HEK293 (cell line): ENCODE measurements around the gene BLMH.

Experiments
- CTCF ChIA-PET: fragments of 350-600 bp; formaldehyde crosslinking; extraction: SDS; loops from one replicate; lab custom pipeline; 2021; ENCODE audit warnings: antibody characterized with exemption; lab: Yijun Ruan, JAX
- POLR2A ChIA-PET: fragments of 300-600 bp; formaldehyde crosslinking; extraction: SDS; loops from one replicate; lab custom pipeline; 2020; ENCODE audit warnings: antibody characterized with exemption, inconsistent platforms; lab: Yijun Ruan, JAX
- H3K27ac ChIP-seq: fragments of 200-500 bp; sonication (Bioruptor generic); 2 replicates; pipeline ENCODE4 v1.5.1; 2014; ENCODE audit warnings: low read depth, low read length, control low read depth, inconsistent platforms; ENCODE audit errors: extremely low read depth
- H3K36me3 ChIP-seq, 2 experiments: fragments of 200-500 bp in 1 of 2; sonication (Bioruptor generic) in 1 of 2; 1 replicate in 1 of 2; 2 replicates in 1 of 2; pipeline ENCODE4 v1.5.1; 2014 to 2017; ENCODE audit warnings: inconsistent platforms in 2 of 2, low read length in 2 of 2; ENCODE audit not compliant: control insufficient read depth in 2 of 2, insufficient read depth in 1 of 2
- H3K4me1 ChIP-seq: fragments of 200-500 bp; sonication (Bioruptor generic); 2 replicates; pipeline ENCODE4 v1.5.1; 2014; ENCODE audit warnings: mild to moderate bottlenecking, low read length, inconsistent platforms; ENCODE audit not compliant: control insufficient read depth, insufficient read depth
- H3K4me3 ChIP-seq: 2 replicates; pipeline ENCODE4 v1.5.1; 2011; ENCODE audit warnings: low read depth, mild to moderate bottlenecking, control low read depth, low read length, moderate library complexity
- H3K9me3 ChIP-seq: fragments of 200-500 bp; sonication (Bioruptor generic); 2 replicates; pipeline ENCODE4 v1.5.1; 2014; ENCODE audit warnings: low read depth, low read length, inconsistent platforms; ENCODE audit not compliant: control insufficient read depth, insufficient read depth
- BCL11B ChIP-seq: fragments of 450-650 bp; formaldehyde crosslinking; IDR thresholded peaks from 2 replicates; pipeline ENCODE4 v1.5.1; 2016; ENCODE audit warnings: low read depth, missing biosample characterization, missing genetic modification characterization
- GLI4 ChIP-seq: fragments of 450-650 bp; formaldehyde crosslinking; IDR thresholded peaks from 2 replicates; pipeline ENCODE4 v1.5.1; 2016; ENCODE audit warnings: missing biosample characterization, missing genetic modification characterization
- SCRT1 ChIP-seq: fragments of 450-650 bp; formaldehyde crosslinking; IDR thresholded peaks from 2 replicates; pipeline ENCODE4 v1.5.1; 2016; ENCODE audit warnings: missing biosample characterization, missing genetic modification characterization, borderline replicate concordance
- SP2 ChIP-seq: fragments of 450-650 bp; formaldehyde crosslinking; IDR thresholded peaks from 2 replicates; pipeline ENCODE4 v1.5.1; 2016; ENCODE audit warnings: missing biosample characterization, missing genetic modification characterization
- ZBTB20 ChIP-seq: fragments of 450-650 bp; formaldehyde crosslinking; IDR thresholded peaks from 2 replicates; pipeline ENCODE4 v1.5.1; 2016; ENCODE audit warnings: missing biosample characterization, missing genetic modification characterization
- ZBTB48 ChIP-seq: fragments of 450-650 bp; formaldehyde crosslinking; IDR thresholded peaks from 2 replicates; pipeline ENCODE4 v1.5.1; 2016; ENCODE audit warnings: missing biosample characterization, missing genetic modification characterization
- ZBTB8A ChIP-seq: fragments of 450-650 bp; formaldehyde crosslinking; IDR thresholded peaks from 2 replicates; pipeline ENCODE4 v1.5.1; 2016; ENCODE audit warnings: missing biosample characterization, missing genetic modification characterization
- ZFP69B ChIP-seq: fragments of 450-650 bp; formaldehyde crosslinking; IDR thresholded peaks from 2 replicates; pipeline ENCODE4 v1.5.1; 2016; ENCODE audit warnings: missing biosample characterization, missing genetic modification characterization
- ZNF18 ChIP-seq: fragments of 450-650 bp; formaldehyde crosslinking; IDR thresholded peaks from 2 replicates; pipeline ENCODE4 v1.5.1; 2016; ENCODE audit warnings: missing biosample characterization, missing genetic modification characterization
- ZNF19 ChIP-seq: fragments of 450-650 bp; formaldehyde crosslinking; IDR thresholded peaks from 2 replicates; pipeline ENCODE4; 2016; ENCODE audit warnings: missing biosample characterization, missing genetic modification characterization, low read depth
- ZNF23 ChIP-seq: fragments of 450-650 bp; formaldehyde crosslinking; IDR thresholded peaks from 2 replicates; pipeline ENCODE4 v1.5.1; 2016; ENCODE audit warnings: missing biosample characterization, missing genetic modification characterization, borderline replicate concordance
- ZNF239 ChIP-seq: fragments of 450-650 bp; formaldehyde crosslinking; IDR thresholded peaks from 2 replicates; pipeline ENCODE4 v1.5.1; 2016; ENCODE audit warnings: missing biosample characterization, missing genetic modification characterization
- ZNF26 ChIP-seq: fragments of 450-650 bp; formaldehyde crosslinking; IDR thresholded peaks from 2 replicates; pipeline ENCODE4 v1.5.1; 2016; ENCODE audit warnings: missing biosample characterization, missing genetic modification characterization
- ZNF311 ChIP-seq: fragments of 450-650 bp; formaldehyde crosslinking; IDR thresholded peaks from 2 replicates; pipeline ENCODE4 v1.5.1; 2017; ENCODE audit warnings: missing biosample characterization, missing genetic modification characterization, borderline replicate concordance
- ZNF354C ChIP-seq: fragments of 450-650 bp; formaldehyde crosslinking; IDR thresholded peaks from 2 replicates; pipeline ENCODE4 v1.5.1; 2016; ENCODE audit warnings: missing biosample characterization, missing genetic modification characterization, low read depth, borderline replicate concordance
- ZNF394 ChIP-seq: fragments of 450-650 bp; formaldehyde crosslinking; IDR thresholded peaks from 2 replicates; pipeline ENCODE4 v1.5.1; 2016; ENCODE audit warnings: missing biosample characterization, missing genetic modification characterization, mild to moderate bottlenecking, moderate library complexity, borderline replicate concordance
- ZNF404 ChIP-seq: fragments of 450-650 bp; formaldehyde crosslinking; IDR thresholded peaks from 2 replicates; pipeline ENCODE4 v1.5.1; 2017; ENCODE audit warnings: missing biosample characterization, missing genetic modification characterization
- ZNF510 ChIP-seq: fragments of 450-650 bp; formaldehyde crosslinking; IDR thresholded peaks from 2 replicates; pipeline ENCODE4 v1.5.1; 2018; ENCODE audit warnings: mild to moderate bottlenecking, missing genetic modification characterization, missing biosample characterization; ENCODE audit not compliant: insufficient replicate concordance
- ZNF548 ChIP-seq: fragments of 450-650 bp; formaldehyde crosslinking; IDR thresholded peaks from 2 replicates; pipeline ENCODE4 v1.5.1; 2016; ENCODE audit warnings: missing biosample characterization, missing genetic modification characterization
- ZNF561 ChIP-seq: fragments of 450-650 bp; IDR thresholded peaks from 2 replicates; pipeline ENCODE4 v1.5.1; 2018; ENCODE audit warnings: missing biosample characterization, missing genetic modification characterization, borderline replicate concordance
- ZNF571 ChIP-seq: fragments of 450-650 bp; formaldehyde crosslinking; IDR thresholded peaks from 2 replicates; pipeline ENCODE4 v1.5.0; 2017; ENCODE audit warnings: missing biosample characterization, missing genetic modification characterization
- ZNF596 ChIP-seq: fragments of 450-650 bp; IDR thresholded peaks from 2 replicates; pipeline ENCODE4 v1.5.0; 2018; ENCODE audit warnings: missing biosample characterization, mild to moderate bottlenecking, missing genetic modification characterization, moderate library complexity
- ZNF623 ChIP-seq: fragments of 450-650 bp; formaldehyde crosslinking; IDR thresholded peaks from 2 replicates; pipeline ENCODE4 v1.5.1; 2016; ENCODE audit warnings: missing biosample characterization, missing genetic modification characterization
- ZNF624 ChIP-seq: fragments of 450-650 bp; formaldehyde crosslinking; IDR thresholded peaks from 2 replicates; pipeline ENCODE4 v1.5.1; 2017; ENCODE audit warnings: missing biosample characterization, missing genetic modification characterization
- ZNF639 ChIP-seq: fragments of 450-650 bp; formaldehyde crosslinking; IDR thresholded peaks from 2 replicates; pipeline ENCODE4 v1.5.1; 2016; ENCODE audit warnings: missing biosample characterization, missing genetic modification characterization
- ZNF664 ChIP-seq: fragments of 450-650 bp; formaldehyde crosslinking; IDR thresholded peaks from 2 replicates; pipeline ENCODE4 v1.5.1; 2016; ENCODE audit warnings: missing biosample characterization, missing genetic modification characterization
- ZNF76 ChIP-seq: fragments of 450-650 bp; formaldehyde crosslinking; IDR thresholded peaks from 2 replicates; pipeline ENCODE4; 2016; ENCODE audit warnings: low read depth, missing biosample characterization, missing genetic modification characterization, borderline replicate concordance
- ZNF768 ChIP-seq: fragments of 450-650 bp; formaldehyde crosslinking; IDR thresholded peaks from 2 replicates; pipeline ENCODE4 v1.5.1; 2018; ENCODE audit warnings: missing biosample characterization, mild to moderate bottlenecking, missing genetic modification characterization
- ZNF843 ChIP-seq: fragments of 450-650 bp; formaldehyde crosslinking; IDR thresholded peaks from 2 replicates; pipeline ENCODE4 v1.5.1; 2016; ENCODE audit warnings: missing biosample characterization, missing genetic modification characterization

The BLMH gene

GRCh38 chr17:30208214-30208613, 83.5 kb downstream of the BLMH start:
- POLR2A ChIA-PET, result no interaction called here

GRCh38 chr17:30207655-30208054, 84.1 kb downstream of the BLMH start:
- Histone ChIP-seq H3K9me3 (no peaks in the 10 kb centered on the region), H3K4me1 (no peaks in the 10 kb centered on the region), H3K27ac (no peak overlapping the region), H3K4me3 (no peak overlapping the region), H3K36me3 (no peaks in the 10 kb centered on the region)
- TF ChIP-seq ZNF664 (tag by site-specific recombination) (no peak), SCRT1 (tag by site-specific recombination) (no peak), ZNF76 (tag by site-specific recombination) (no peak), ZNF18 (tag by site-specific recombination) (no peak), ZNF26 (tag by site-specific recombination) (no peak), ZNF354C (tag by site-specific recombination) (no peak), ZBTB8A (tag by site-specific recombination) (no peak), SP2 (tag by site-specific recombination) (no peak), ZNF394 (tag by site-specific recombination) (no peak)
- CTCF ChIA-PET, result no interaction called here
- POLR2A ChIA-PET, result no interaction called here

More at GRCh38 chr17:30208214-30208613, 83.5 kb downstream of the BLMH start:
- TF ChIP-seq ZNF571 (tag by site-specific recombination), result no peak
- TF ChIP-seq ZNF623 (tag by site-specific recombination), result no peak
- no peak for TF ChIP-seq BCL11B (tag by site-specific recombination)
- no peak for TF ChIP-seq GLI4 (tag by site-specific recombination)
- no peak for TF ChIP-seq ZBTB48
- TF ChIP-seq ZNF23 (tag by site-specific recombination), result no peak
- no peak for TF ChIP-seq ZFP69B (tag by site-specific recombination)
- TF ChIP-seq ZNF768 (tag by site-specific recombination), result no peak
- TF ChIP-seq ZNF311 (tag by site-specific recombination), result no peak
- no peak for TF ChIP-seq ZNF596 (tag by site-specific recombination)
- TF ChIP-seq ZNF639 (tag by site-specific recombination), result no peak
- TF ChIP-seq ZNF624 (tag by site-specific recombination), result no peak
- no peak for TF ChIP-seq ZNF239 (tag by site-specific recombination)
- TF ChIP-seq ZNF843 (tag by site-specific recombination), result no peak
- no peak for TF ChIP-seq ZNF561
- TF ChIP-seq ZNF548 (tag by site-specific recombination), result no peak
- TF ChIP-seq ZNF510 (tag by site-specific recombination), result no peak
- TF ChIP-seq ZNF404 (tag by site-specific recombination), result no peak
- TF ChIP-seq ZNF19 (tag by site-specific recombination), result no peak
- TF ChIP-seq ZBTB20 (tag by site-specific recombination), result no peak
- H3K4me3 ChIP-seq, result no peak overlapping the region
- no peaks in the 10 kb centered on the region for H3K36me3 ChIP-seq
- no peak overlapping the region for H3K27ac ChIP-seq
- CTCF ChIA-PET, result no interaction called here
- H3K4me1 ChIP-seq, result no peaks in the 10 kb centered on the region
- H3K9me3 ChIP-seq, result no peaks in the 10 kb centered on the region
